Neural cell (in vitro differentiated cells): Measurements from ENCODE around the gene DPP10. TPM values are rescaled to one million over a fixed set of nuclear protein-coding genes. Genes with fewer than 3 reads are reported as not detected.

Source experiments
- H2AFZ ChIP-seq: fragments of 200-600, 300-800 bp; sonication (generic), shearing (Covaris generic); 2 replicates; pipeline ENCODE4 v1.6.0; 2014; ENCODE audit warnings: low read depth, mild to moderate bottlenecking, antibody characterized with exemption, low read length, moderate library complexity
- H3F3A ChIP-seq: fragments of 200-600 bp; shearing (Covaris generic); 2 replicates; pipeline ENCODE4 v1.6.1; 2016; ENCODE audit warnings: mild to moderate bottlenecking, moderate library complexity, mixed read lengths, antibody characterized with exemption, low read length; ENCODE audit not compliant: insufficient read depth, poor library complexity, severe bottlenecking
- H3K27ac ChIP-seq: fragments of 200-600, 300-800 bp; sonication (generic), shearing (Covaris generic); 2 replicates; pipeline ENCODE4 v1.5.1; 2014; ENCODE audit warnings: mild to moderate bottlenecking, low read length, moderate library complexity
- H3K27me3 ChIP-seq: fragments of 300-800, 200-600 bp; sonication (generic), shearing (Covaris generic); 2 replicates; pipeline ENCODE4 v1.6.0; 2014; ENCODE audit warnings: mild to moderate bottlenecking, low read depth, low read length, moderate library complexity; ENCODE audit not compliant: insufficient read depth
- H3K36me3 ChIP-seq: fragments of 300-800, 200-600 bp; sonication (generic), shearing (Covaris generic); 2 replicates; pipeline ENCODE4 v1.5.1; 2014; ENCODE audit warnings: mild to moderate bottlenecking, antibody characterized with exemption, low read length, moderate library complexity; ENCODE audit not compliant: insufficient read depth
- H3K4me2 ChIP-seq: fragments of 300-800, 200-600 bp; sonication (generic), shearing (Covaris generic); 2 replicates; pipeline ENCODE4 v1.6.0; 2014; ENCODE audit warnings: mild to moderate bottlenecking, low read length
- H3K4me3 ChIP-seq: fragments of 300-800, 200-600 bp; sonication (generic), shearing (Covaris generic); 2 replicates; pipeline ENCODE4 v1.5.1; 2014; ENCODE audit warnings: mild to moderate bottlenecking, low read length, moderate library complexity
- H3K79me2 ChIP-seq: fragments of 200-600 bp; shearing (Covaris generic); replicated peaks from 2 replicates; pipeline ENCODE4 v1.6.0; 2014; ENCODE audit warnings: mild to moderate bottlenecking, low read length, moderate library complexity; ENCODE audit not compliant: insufficient read depth
- H3K9ac ChIP-seq: fragments of 300-800, 200-600 bp; sonication (generic), shearing (Covaris generic); 2 replicates; pipeline ENCODE4 v1.6.1; 2016; ENCODE audit warnings: mild to moderate bottlenecking, low read length, mixed read lengths
- H3K9me2 ChIP-seq: fragments of 200-600 bp; shearing (Covaris generic); 2 replicates; pipeline ENCODE4 v1.6.1; 2016; ENCODE audit warnings: mild to moderate bottlenecking, low read length, mixed read lengths; ENCODE audit not compliant: insufficient read depth
- H3K9me3 ChIP-seq: fragments of 200-600, 300-800 bp; sonication (generic), shearing (Covaris generic); 2 replicates; pipeline ENCODE4 v1.6.1; 2016; ENCODE audit warnings: mild to moderate bottlenecking, mixed run types, low read length, moderate library complexity, mixed read lengths
- H4K20me1 ChIP-seq: fragments of 200-600 bp; shearing (Covaris generic); 2 replicates; pipeline ENCODE4 v1.6.1; 2016; ENCODE audit warnings: mild to moderate bottlenecking, mixed run types; ENCODE audit not compliant: insufficient read depth
- CTCF ChIP-seq: fragments of 450-650 bp; IDR thresholded peaks from 2 replicates; pipeline ENCODE4 v1.5.1; 2014; ENCODE audit warnings: antibody characterized with exemption, mild to moderate bottlenecking, moderate library complexity; ENCODE audit not compliant: poor library complexity, severe bottlenecking
- EP300 ChIP-seq: fragments of 450-650 bp; conservative IDR thresholded peaks from 2 replicates; pipeline ENCODE4 v1.6.1; 2014; ENCODE audit warnings: antibody characterized with exemption, mild to moderate bottlenecking, moderate library complexity; ENCODE audit not compliant: poor library complexity, severe bottlenecking
- EZH2 ChIP-seq: fragments of 200-600, 300-800 bp; shearing (Covaris generic), sonication (generic); IDR thresholded peaks from 2 replicates; pipeline ENCODE4 v1.6.1; 2014; ENCODE audit warnings: antibody characterized with exemption, low read length, borderline replicate concordance, mild to moderate bottlenecking; ENCODE audit not compliant: insufficient read depth, poor library complexity, severe bottlenecking
- MXI1 ChIP-seq: fragments of 450-650 bp; conservative IDR thresholded peaks from 2 replicates; pipeline ENCODE4 v1.6.1; 2014; ENCODE audit warnings: antibody characterized with exemption, mild to moderate bottlenecking; ENCODE audit not compliant: poor library complexity, severe bottlenecking
- POLR2AphosphoS5 ChIP-seq: IDR thresholded peaks from 2 replicates; pipeline ENCODE4 v1.6.1; 2012
- RAD21 ChIP-seq: fragments of 450-650 bp; conservative IDR thresholded peaks from 2 replicates; pipeline ENCODE4 v1.6.1; 2014; ENCODE audit warnings: antibody characterized with exemption, mild to moderate bottlenecking, moderate library complexity
- REST ChIP-seq: IDR thresholded peaks from 2 replicates; pipeline ENCODE4 v1.6.1; 2012; ENCODE audit warnings: borderline replicate concordance
- SMC3 ChIP-seq: fragments of 450-650 bp; conservative IDR thresholded peaks from 2 replicates; pipeline ENCODE4 v1.6.1; 2014; ENCODE audit warnings: antibody characterized with exemption, mild to moderate bottlenecking, moderate library complexity; ENCODE audit not compliant: poor library complexity
- TAF1 ChIP-seq: IDR thresholded peaks from 2 replicates; pipeline ENCODE4 v1.6.1; 2012; ENCODE audit warnings: low read depth
- polyA plus RNA-seq: library from polyadenylated mRNA; depleted of rRNA; stranded (reverse); fragments of >200 nt; gene quantifications from 2 replicates; pipeline ENCODE4 v1.2.3, GENCODE V29; 2014

The DPP10 gene
- polyA plus RNA-seq, 1 donor from 2014 or later, result 13.9 TPM

- H3K79me2 ChIP-seq, result no peaks in the 10 kb centered on the region
- H4K20me1 ChIP-seq, result no peaks in the 10 kb centered on the region
- TF ChIP-seq RAD21 (no peak), EZH2 (no peak), MXI1 (no peak), POLR2AphosphoS5 (no peak), REST (no peak), SMC3 (no peak), EP300 (no peak), TAF1 (no peak), CTCF (no peak)
- no peaks in the 10 kb centered on the region for H3K9me2 ChIP-seq
- no peaks in the 10 kb centered on the region for H3K27me3 ChIP-seq
- H3K9me3 ChIP-seq, result no peaks in the 10 kb centered on the region
- no peak overlapping the region for H3K4me2 ChIP-seq
- no peak overlapping the region for H3K27ac ChIP-seq
- H2AFZ ChIP-seq, result no peak overlapping the region
- no peaks in the 10 kb centered on the region for H3F3A ChIP-seq
- H3K9ac ChIP-seq, result no peak overlapping the region
- no peak overlapping the region for H3K4me3 ChIP-seq
- H3K36me3 ChIP-seq, result no peaks in the 10 kb centered on the region
These were observed 110.6 kb downstream of the DPP10 start for GRCh38 chr2:114553027-114553426.

GRCh38 chr2:114569166-114569565, 126.7 kb downstream of the DPP10 start:
- Histone ChIP-seq H3K4me2 (no peak overlapping the region), H3K9me3 (no peaks in the 10 kb centered on the region), H3K4me3 (no peak overlapping the region), H3K27ac (no peak overlapping the region), H3F3A (no peaks in the 10 kb centered on the region), H3K9ac (no peak overlapping the region), H4K20me1 (no peaks in the 10 kb centered on the region), H2AFZ (no peak overlapping the region), H3K79me2 (no peaks in the 10 kb centered on the region), H3K36me3 (no peaks in the 10 kb centered on the region), H3K27me3 (no peaks in the 10 kb centered on the region), H3K9me2 (no peaks in the 10 kb centered on the region)
- no peak for TF ChIP-seq POLR2AphosphoS5
- no peak for TF ChIP-seq MXI1
- TF ChIP-seq REST, result no peak
